CD4-positive, alpha-beta T cell (primary cell): ENCODE measurements around the gene ELP4. TPM values are rescaled to one million over a fixed set of nuclear protein-coding genes. Genes with fewer than 3 reads are reported as not detected.

Source experiments
- ATAC-seq: fragments of 200-7000 bp; cut with Tn5 transposase; one replicate; pipeline ENCODE4 v1.10.0; 2022; ENCODE audit warnings: mild to moderate bottlenecking; ENCODE audit not compliant: poor library complexity
- CTCF ChIA-PET: fragments of 350-600 bp; sonication (Branson Sonifier 250); formaldehyde crosslinking; loops from one replicate; lab custom pipeline; 2021; ENCODE audit warnings: antibody characterized with exemption, inconsistent platforms; lab: Charles Lee
- POLR2A ChIA-PET: fragments of 350-600 bp; sonication (Branson Sonifier 250); formaldehyde crosslinking; loops from one replicate; lab custom pipeline; 2021; ENCODE audit warnings: antibody characterized with exemption, inconsistent platforms; lab: Charles Lee
- DNase-seq, 14 experiments: peaks; one replicate each; pipeline ENCODE4 v3.0.0-alpha.2; 2013 to 2020; ENCODE audit warnings: mixed read lengths in 2 of 14
- H3K27ac ChIP-seq, 2 donors: one replicate each; pipeline versions ENCODE4 v1.5.1 to v1.7.0; 2013; ENCODE audit warnings: low read length in 2 of 2, low read depth in 1 of 2, mild to moderate bottlenecking in 1 of 2
- H3K27me3 ChIP-seq, 2 experiments: 1 replicate in 1 of 2; 2 replicates in 1 of 2; pipeline versions ENCODE4 v1.6.1 to v1.7.0; 2013; ENCODE audit warnings: low read length in 2 of 2, control low read depth in 1 of 2, mild to moderate bottlenecking in 1 of 2, moderate library complexity in 1 of 2; ENCODE audit not compliant: insufficient read depth in 2 of 2, control insufficient read depth in 1 of 2
- H3K36me3 ChIP-seq: one replicate; pipeline ENCODE4 v1.6.1; 2013; ENCODE audit warnings: low read length, control low read depth; ENCODE audit not compliant: insufficient read depth
- H3K4me1 ChIP-seq: one replicate; pipeline ENCODE4 v1.6.1; 2013; ENCODE audit warnings: low read length, control low read depth; ENCODE audit not compliant: insufficient read depth
- H3K4me3 ChIP-seq: one replicate; pipeline ENCODE4 v1.5.1; 2013; ENCODE audit warnings: mild to moderate bottlenecking, low read length, moderate library complexity
- H3K9me3 ChIP-seq, 2 experiments: 1 replicate in 1 of 2; 2 replicates in 1 of 2; pipeline versions ENCODE4 v1.6.1 to v1.7.0; 2013; ENCODE audit warnings: low read length in 2 of 2, mild to moderate bottlenecking in 2 of 2, control low read depth in 1 of 2, moderate library complexity in 1 of 2; ENCODE audit not compliant: control insufficient read depth in 1 of 2, insufficient read depth in 1 of 2
- H3K27ac Mint-ChIP-seq: one replicate; pipeline ENCODE4 v1.8.0; 2020; ENCODE audit warnings: mixed read lengths
- H3K27me3 Mint-ChIP-seq: one replicate; pipeline ENCODE4 v1.8.0; 2021; ENCODE audit warnings: mixed read lengths
- H3K36me3 Mint-ChIP-seq: one replicate; pipeline ENCODE4 v1.8.0; 2021; ENCODE audit warnings: low read depth, mixed read lengths
- H3K4me1 Mint-ChIP-seq: one replicate; pipeline ENCODE4 v1.8.0; 2021; ENCODE audit warnings: low read depth, mixed read lengths
- H3K4me3 Mint-ChIP-seq: one replicate; pipeline ENCODE4 v1.8.0; 2020; ENCODE audit warnings: mild to moderate bottlenecking, mixed read lengths
- H3K9me3 Mint-ChIP-seq: one replicate; pipeline ENCODE4 v1.8.0; 2020; ENCODE audit warnings: mixed read lengths
- intact Hi-C, 2 experiments: fragments of 100-400 bp; cut with DNase I in 1 of 2; cut with micrococcal nuclease in 1 of 2; formaldehyde crosslinking; loops; one replicate each; pipeline versions ENCODE4 v1.15.1 to v1.9.0; 2023 to 2025; cut with DNase I, micrococcal nuclease
- total RNA-seq, 174 experiments: library from RNA in 2 of 174; stranded (reverse) in 2 of 174; gene quantifications; one replicate each; pipeline ENCODE4 v1.2.3 and lab custom pipeline; 2021 to 2026
- TF ChIP-seq, protein P1 (sequence below): fragments of 200-600 bp; IDR thresholded peaks from one replicate; pipeline ENCODE4 v1.8.0; 2022; ENCODE audit warnings: antibody characterized with exemption, mild to moderate bottlenecking

Gene ELP4
- total RNA-seq, 2 experiments from 2014 or later = 9.5 to 10.3 TPM

DNA sequence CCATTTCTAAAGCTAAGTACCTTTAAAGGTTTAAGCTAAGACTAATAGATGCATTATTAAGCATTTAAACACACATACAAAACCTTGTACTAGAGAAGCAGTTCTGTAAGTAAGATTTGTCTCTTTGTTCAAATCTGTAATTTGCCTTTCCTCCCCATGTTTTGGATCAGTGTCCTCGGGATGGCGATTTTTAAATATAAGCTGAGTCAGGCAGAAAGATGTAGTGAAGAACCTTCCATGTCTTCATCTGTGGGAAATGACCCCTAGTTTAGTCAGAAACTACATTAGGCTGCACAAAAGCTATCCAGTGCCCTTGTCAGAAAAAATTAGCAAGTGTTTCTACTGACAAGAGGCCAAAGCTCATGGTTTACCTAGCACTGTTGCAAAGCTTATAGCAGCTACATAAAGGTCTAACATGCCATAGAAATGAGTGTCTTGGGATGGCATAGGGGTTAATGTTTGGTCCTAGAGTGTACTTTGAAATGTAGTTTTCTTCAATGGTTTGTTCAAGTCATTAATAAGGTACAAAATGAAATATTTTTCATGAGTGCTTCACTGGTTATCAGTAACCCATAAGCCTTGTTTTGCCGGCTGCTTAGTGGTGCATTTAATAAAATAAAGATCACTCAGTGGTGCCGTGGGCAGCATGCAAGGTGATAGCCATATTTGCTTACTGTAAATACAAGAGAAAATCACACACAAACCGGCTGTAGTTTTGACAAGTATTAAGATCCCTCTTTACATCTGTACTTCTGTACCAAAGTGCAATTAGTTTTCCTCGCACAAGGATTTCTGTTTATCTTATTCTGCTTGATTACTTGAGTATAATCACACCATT is 139.8 kb downstream of the ELP4 start:
- POLR2A ChIA-PET = no interaction called here
- Histone ChIP-seq H3K4me1 (no peaks in the 10 kb centered on the region), H3K27me3 (no peaks in the 10 kb centered on the region), H3K4me3 (no peak overlapping the region), H3K9me3 (no peaks in the 10 kb centered on the region), H3K27ac (no peak overlapping the region), H3K36me3 (peaks cover 5% of the 10 kb centered on the region)
- peaks cover 48% of the 10 kb centered on the region for H3K36me3 Mint-ChIP-seq
- no peak overlapping the region for H3K27ac Mint-ChIP-seq
- H3K4me1 Mint-ChIP-seq = no peaks in the 10 kb centered on the region
- H3K27me3 Mint-ChIP-seq = no peaks in the 10 kb centered on the region
- H3K4me3 Mint-ChIP-seq = no peak overlapping the region
- H3K9me3 Mint-ChIP-seq = no peaks in the 10 kb centered on the region
- TF ChIP-seq, protein P1, sequence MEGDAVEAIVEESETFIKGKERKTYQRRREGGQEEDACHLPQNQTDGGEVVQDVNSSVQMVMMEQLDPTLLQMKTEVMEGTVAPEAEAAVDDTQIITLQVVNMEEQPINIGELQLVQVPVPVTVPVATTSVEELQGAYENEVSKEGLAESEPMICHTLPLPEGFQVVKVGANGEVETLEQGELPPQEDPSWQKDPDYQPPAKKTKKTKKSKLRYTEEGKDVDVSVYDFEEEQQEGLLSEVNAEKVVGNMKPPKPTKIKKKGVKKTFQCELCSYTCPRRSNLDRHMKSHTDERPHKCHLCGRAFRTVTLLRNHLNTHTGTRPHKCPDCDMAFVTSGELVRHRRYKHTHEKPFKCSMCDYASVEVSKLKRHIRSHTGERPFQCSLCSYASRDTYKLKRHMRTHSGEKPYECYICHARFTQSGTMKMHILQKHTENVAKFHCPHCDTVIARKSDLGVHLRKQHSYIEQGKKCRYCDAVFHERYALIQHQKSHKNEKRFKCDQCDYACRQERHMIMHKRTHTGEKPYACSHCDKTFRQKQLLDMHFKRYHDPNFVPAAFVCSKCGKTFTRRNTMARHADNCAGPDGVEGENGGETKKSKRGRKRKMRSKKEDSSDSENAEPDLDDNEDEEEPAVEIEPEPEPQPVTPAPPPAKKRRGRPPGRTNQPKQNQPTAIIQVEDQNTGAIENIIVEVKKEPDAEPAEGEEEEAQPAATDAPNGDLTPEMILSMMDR = no peak
- CTCF ChIA-PET = interaction anchor here (1.3 kb wide), 1 partner anchor 23 kb away, joined by 3 read pairs; no protein-coding TSS in a partner anchor
- no peak for ATAC-seq
- DNase-seq = no peak
- intact Hi-C loops = no loop called here

DNA sequence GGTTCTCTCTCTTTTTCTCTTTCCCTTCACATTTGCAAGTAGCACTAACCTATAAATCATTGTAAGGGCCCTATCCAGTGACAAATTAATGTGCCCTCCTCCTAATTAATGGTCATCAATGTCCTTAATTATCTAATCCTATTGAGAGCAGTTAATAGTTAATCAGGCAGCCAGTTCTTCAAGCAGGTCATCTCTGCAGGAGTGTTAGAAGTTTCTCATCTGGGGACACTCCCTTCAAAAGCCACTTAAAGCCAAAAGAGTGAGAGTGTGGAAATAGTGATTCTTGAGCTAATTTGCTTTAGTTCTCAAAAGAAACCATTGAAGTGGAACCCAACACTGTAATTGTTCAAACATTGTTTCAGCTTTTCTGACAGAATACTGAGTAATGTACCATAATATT is 141.6 kb downstream of the ELP4 start:
- H3K27ac ChIP-seq = no peak overlapping the region
- DNase-seq (no peak), ATAC-seq (no peak)
- ChIA-PET CTCF (no interaction called here), POLR2A (no interaction called here)
- no peak overlapping the region for H3K27ac Mint-ChIP-seq
- H3K36me3 Mint-ChIP-seq = peaks cover 48% of the 10 kb centered on the region
- no peaks in the 10 kb centered on the region for H3K4me1 ChIP-seq
- no peaks in the 10 kb centered on the region for H3K27me3 Mint-ChIP-seq
- H3K4me3 ChIP-seq = no peak overlapping the region
- no peaks in the 10 kb centered on the region for H3K4me1 Mint-ChIP-seq
- H3K9me3 Mint-ChIP-seq = no peaks in the 10 kb centered on the region
- no peaks in the 10 kb centered on the region for H3K27me3 ChIP-seq
- intact Hi-C loops = no loop called here
- H3K36me3 ChIP-seq = peaks cover 5% of the 10 kb centered on the region
- H3K4me3 Mint-ChIP-seq = no peak overlapping the region
- TF ChIP-seq, protein P1 = no peak
- no peaks in the 10 kb centered on the region for H3K9me3 ChIP-seq

DNA sequence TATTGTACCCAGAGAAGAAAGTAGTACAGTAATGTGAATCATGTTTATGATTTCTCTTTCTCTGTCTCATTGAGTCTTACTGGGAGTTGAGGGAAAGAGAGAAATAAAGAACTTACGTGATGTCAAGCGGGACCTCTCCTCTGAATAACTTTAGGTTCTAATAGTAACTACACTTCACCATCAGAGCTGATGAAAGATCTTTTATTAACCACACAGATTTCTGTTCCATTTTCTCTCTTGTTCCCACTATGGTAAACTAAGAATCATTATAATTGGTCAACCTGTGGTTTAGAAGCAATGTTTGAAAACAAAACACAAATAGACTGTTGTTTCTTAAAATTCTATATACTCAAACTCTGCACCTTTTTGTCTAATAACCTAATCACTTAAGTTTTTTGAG is 142.3 kb downstream of the ELP4 start:
- Histone ChIP-seq H3K36me3 (peaks cover 5% of the 10 kb centered on the region), H3K4me1 (no peaks in the 10 kb centered on the region), H3K4me3 (no peak overlapping the region), H3K9me3 (no peaks in the 10 kb centered on the region), H3K27me3 (no peaks in the 10 kb centered on the region), H3K27ac (no peak overlapping the region)
- peaks cover 44% of the 10 kb centered on the region for H3K36me3 Mint-ChIP-seq
- no peaks in the 10 kb centered on the region for H3K27me3 Mint-ChIP-seq
- H3K9me3 Mint-ChIP-seq = no peaks in the 10 kb centered on the region
- intact Hi-C loops = no loop called here
- DNase-seq (no peak), ATAC-seq (no peak)
- H3K27ac Mint-ChIP-seq = no peak overlapping the region
- no peak overlapping the region for H3K4me3 Mint-ChIP-seq
- TF ChIP-seq, protein P1 = no peak
- ChIA-PET POLR2A (no interaction called here), CTCF (no interaction called here)
- no peaks in the 10 kb centered on the region for H3K4me1 Mint-ChIP-seq
